Subcutaneous abdominal adipose tissue (tissue), 5 donors: Measurements from ENCODE around the gene TJAP1.
"Not testable (repeated sequence)": the region's sequence is repeated elsewhere in the genome, so short reads cannot be mapped to it uniquely, and the experiment has no call there.

ENCODE experiments used
- H3K27ac ChIP-seq: one replicate; pipeline ENCODE4 v1.7.0; 2013; ENCODE audit warnings: low read depth, mild to moderate bottlenecking, inconsistent platforms, low read length, moderate library complexity
- H3K27me3 ChIP-seq, 5 donors: one replicate each; pipeline ENCODE4 v1.7.0; 2013; ENCODE audit warnings: low read length in 5 of 5, inconsistent platforms in 1 of 5; ENCODE audit not compliant: control insufficient read depth in 5 of 5, insufficient read depth in 4 of 5
- H3K36me3 ChIP-seq, 5 donors: one replicate each; pipeline ENCODE4 v1.7.0; 2013; ENCODE audit warnings: low read length in 5 of 5; ENCODE audit not compliant: control insufficient read depth in 5 of 5, insufficient read depth in 5 of 5
- H3K4me1 ChIP-seq, 5 donors: one replicate each; pipeline ENCODE4 v1.7.0; 2013; ENCODE audit warnings: low read length in 5 of 5, mild to moderate bottlenecking in 3 of 5, moderate library complexity in 1 of 5; ENCODE audit not compliant: control insufficient read depth in 5 of 5, insufficient read depth in 5 of 5
- H3K4me3 ChIP-seq, 5 donors: one replicate each; pipeline ENCODE4 v1.7.0; 2013; ENCODE audit warnings: low read length in 5 of 5, low read depth in 1 of 5
- H3K9ac ChIP-seq, 5 donors: one replicate each; pipeline ENCODE4 v1.7.0; 2013; ENCODE audit warnings: low read length in 5 of 5, mild to moderate bottlenecking in 4 of 5, moderate library complexity in 3 of 5
- H3K9me3 ChIP-seq, 5 donors: one replicate each; pipeline ENCODE4 v1.7.0; 2013; ENCODE audit warnings: low read length in 5 of 5; ENCODE audit not compliant: control insufficient read depth in 5 of 5
- donor health status: healthy.
- donor health status: healthy.
- donor health status: healthy.
- donor health status: healthy.
- donor health status: healthy.

Gene TJAP1

DNA sequence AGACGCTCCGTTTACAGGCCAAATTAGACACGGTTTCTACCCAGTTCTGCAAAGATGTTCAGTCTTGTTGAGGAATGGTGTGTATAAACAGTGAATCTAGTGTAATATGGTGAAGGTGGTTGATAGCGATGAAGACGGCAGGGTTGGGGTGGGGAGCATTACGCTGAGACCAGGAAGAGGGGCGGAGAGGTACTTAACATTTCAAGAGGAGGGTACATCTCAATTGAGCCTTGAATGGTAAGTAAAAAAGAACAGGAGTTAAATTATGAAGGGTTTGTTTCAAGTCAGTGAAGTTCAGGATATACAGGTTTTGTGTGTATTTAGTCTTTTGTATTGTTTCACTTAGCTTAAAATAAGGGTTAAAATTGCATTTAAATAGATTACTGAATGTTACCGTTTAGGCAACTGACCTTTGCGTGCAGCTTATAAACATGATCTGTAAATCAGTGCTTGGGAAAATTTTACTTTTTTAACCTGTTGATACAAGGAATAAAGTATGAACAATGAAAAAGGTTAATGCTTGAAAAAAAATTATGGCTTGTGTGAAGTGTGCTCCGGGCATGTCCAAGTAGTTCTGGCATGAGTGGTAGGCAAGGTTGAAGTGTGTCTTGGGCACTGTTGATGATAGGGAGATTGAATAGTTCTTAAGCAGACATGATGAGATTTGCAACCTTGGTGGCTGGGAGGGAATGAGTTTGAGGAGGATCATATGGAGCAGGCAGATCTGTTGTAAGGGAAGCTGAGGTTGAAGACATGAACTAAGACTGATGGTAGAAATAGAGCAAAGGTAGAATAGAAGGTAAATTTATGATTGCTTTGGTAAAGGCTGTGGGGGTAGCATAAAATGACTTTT, 40.4 kb downstream of the TJAP1 start:
- H3K4me1 ChIP-seq, result peaks cover 15 to 43% (median 32%) of the 10 kb centered on the region in 5 donors
- H3K27ac ChIP-seq, result peak overlapping the region; percentile 87
- H3K9ac ChIP-seq, result peak overlapping the region; percentile 84 to 98 (median 94)
- peak overlapping the region; percentile 94 to 100 (median 99) for H3K4me3 ChIP-seq
- no peaks in the 10 kb centered on the region for H3K27me3 ChIP-seq
- H3K9me3 ChIP-seq, result no peaks in the 10 kb centered on the region
- peaks cover 14 to 62% (median 55%) of the 10 kb centered on the region in 5 donors for H3K36me3 ChIP-seq

DNA sequence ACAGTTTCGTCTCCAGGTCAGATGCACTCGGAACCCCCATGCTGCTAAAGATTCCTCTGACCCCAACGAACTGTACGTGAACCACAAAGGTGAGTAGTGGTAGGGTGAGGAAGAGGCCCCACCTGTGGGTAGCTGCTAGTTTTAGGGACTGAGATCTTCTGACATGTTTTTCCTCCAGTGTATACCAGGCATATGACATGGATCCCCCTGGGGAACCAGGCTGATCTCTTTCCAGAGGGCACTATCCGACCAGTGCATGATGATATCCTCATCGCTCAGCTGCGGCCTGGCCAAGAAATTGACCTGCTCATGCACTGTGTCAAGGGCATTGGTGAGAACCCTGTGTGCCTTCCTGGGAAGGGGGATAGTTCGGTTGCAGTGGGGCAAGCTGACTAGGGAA, 42.7 kb downstream of the TJAP1 start:
- no peaks in the 10 kb centered on the region for H3K9me3 ChIP-seq
- H3K4me3 ChIP-seq, result no peak overlapping the region
- H3K27me3 ChIP-seq, result no peaks in the 10 kb centered on the region
- H3K9ac ChIP-seq, result peak overlapping the region in 1 of 5 donors; percentile 30
- H3K36me3 ChIP-seq, result peaks cover 8 to 62% (median 61%) of the 10 kb centered on the region in 5 donors
- peaks cover 15 to 30% (median 28%) of the 10 kb centered on the region in 5 donors for H3K4me1 ChIP-seq
- H3K27ac ChIP-seq, result no peak overlapping the region

DNA sequence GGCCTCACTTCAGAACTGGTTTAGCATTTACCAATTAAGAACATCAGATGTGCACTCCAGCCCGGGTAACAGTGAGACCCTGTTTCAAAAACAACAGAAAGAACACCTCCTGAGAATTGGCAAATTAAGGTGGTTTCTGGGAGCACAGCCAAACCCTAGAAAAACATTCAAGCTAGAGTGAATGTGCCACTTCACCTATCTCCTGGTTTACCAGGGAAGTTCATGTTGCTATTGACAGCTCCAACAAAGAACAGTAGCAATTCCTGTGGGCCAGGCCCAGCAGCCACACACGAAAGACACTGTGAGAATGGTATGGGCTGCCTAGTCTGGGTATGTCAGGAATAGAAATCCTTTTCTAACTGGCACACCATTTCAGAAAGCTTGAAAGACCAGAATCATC, 44.5 kb downstream of the TJAP1 start:
- Histone ChIP-seq H3K9ac (no peak overlapping the region), H3K27ac (no peak overlapping the region), H3K36me3 (peaks cover 14 to 75% (median 72%) of the 10 kb centered on the region in 5 donors), H3K4me3 (no peak overlapping the region), H3K9me3 (no peaks in the 10 kb centered on the region), H3K4me1 (peaks cover 5 to 16% (median 15%) of the 10 kb centered on the region in 5 donors), H3K27me3 (no peaks in the 10 kb centered on the region)

DNA sequence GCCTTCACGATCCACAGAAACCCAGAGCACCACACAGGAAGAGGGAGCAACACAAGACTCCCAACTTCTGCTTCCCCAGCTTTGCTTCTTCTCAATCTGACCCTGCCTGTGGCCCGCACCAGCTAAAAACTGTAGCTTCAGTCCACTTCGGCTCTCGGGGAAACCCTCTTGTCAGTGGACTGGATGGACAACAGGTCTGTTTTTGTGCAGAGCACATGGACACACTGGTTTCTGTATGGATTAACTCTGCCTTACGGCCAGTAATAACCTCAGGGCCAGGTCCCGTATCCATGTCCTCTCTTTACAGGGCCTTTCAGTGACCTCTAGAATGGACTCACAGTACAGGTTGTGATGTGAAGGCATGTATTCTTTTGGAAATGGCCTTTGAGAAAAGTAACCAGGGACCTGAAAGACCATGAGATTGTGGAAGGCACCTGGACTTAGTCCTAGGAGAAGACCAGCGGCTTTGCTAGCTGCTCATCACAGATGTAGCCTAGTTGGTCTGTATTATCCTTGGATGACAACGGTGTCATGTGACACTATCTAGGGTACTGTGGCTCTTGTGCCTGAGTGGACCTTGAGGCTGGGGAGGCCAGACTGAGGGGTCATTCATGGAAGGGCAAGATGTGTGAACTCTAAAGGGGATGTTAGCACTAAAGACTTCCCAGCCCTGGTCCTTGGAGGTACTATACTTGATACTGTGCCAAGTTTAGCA, 45.3 kb downstream of the TJAP1 start:
- Histone ChIP-seq H3K9ac (no peak overlapping the region), H3K4me1 (peaks cover 2 to 8% (median 8%) of the 10 kb centered on the region in 5 donors), H3K27ac (no peak overlapping the region), H3K4me3 (no peak overlapping the region), H3K36me3 (peaks cover 17 to 84% (median 79%) of the 10 kb centered on the region in 5 donors), H3K9me3 (no peaks in the 10 kb centered on the region), H3K27me3 (no peaks in the 10 kb centered on the region)

DNA sequence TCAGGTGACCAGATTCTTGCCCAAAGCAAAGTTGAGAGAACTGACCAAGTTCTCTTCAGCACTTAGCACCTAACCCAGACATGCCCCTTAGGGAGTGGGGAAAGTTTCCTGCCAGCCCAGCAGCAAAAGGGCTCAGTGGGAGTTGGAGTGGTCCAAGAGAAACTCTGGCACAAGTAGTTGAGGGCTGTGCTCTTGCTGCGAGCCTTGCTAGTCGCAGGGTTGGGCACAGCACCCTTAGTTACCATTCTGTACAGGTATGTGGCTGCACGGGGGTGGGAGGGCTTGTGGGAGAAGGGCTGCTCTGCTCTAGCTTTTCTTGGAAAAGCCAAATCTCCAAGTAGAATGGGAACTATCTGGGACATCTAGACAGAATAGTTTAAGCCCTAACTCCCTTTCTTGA, 45.9 kb downstream of the TJAP1 start:
- Histone ChIP-seq H3K4me3 (no peak overlapping the region), H3K4me1 (peaks cover 0 to 3% (median 2%) of the 10 kb centered on the region in 5 donors), H3K27me3 (no peaks in the 10 kb centered on the region), H3K9ac (no peak overlapping the region), H3K36me3 (peaks cover 17 to 90% (median 85%) of the 10 kb centered on the region in 5 donors), H3K9me3 (no peaks in the 10 kb centered on the region), H3K27ac (no peak overlapping the region)

DNA sequence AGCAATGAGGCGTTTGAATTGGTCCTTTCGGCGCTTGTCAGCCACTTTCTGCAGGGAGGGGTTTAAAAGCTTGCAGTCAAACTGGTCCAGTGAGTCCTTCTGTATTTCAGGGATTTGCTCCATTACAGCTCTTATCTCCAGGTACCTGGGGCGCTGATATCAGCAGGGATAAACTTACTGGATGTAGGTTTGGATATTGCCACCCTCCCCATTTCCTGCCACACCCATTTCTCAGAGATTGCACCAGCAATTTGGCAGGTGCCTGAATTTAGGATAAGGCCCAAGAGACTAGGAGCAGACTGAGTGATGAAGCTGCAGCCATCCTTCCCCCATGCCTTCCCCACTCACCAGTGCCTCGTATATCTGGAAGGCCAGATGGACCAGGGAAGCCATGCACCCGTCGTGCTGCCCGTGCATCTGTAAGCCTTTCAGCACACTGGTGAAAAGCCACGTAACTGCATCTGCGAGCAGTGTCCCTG, 47.2 kb downstream of the TJAP1 start:
- Histone ChIP-seq H3K27ac (no peak overlapping the region), H3K36me3 (peaks cover 16 to 96% (median 90%) of the 10 kb centered on the region in 5 donors)

DNA sequence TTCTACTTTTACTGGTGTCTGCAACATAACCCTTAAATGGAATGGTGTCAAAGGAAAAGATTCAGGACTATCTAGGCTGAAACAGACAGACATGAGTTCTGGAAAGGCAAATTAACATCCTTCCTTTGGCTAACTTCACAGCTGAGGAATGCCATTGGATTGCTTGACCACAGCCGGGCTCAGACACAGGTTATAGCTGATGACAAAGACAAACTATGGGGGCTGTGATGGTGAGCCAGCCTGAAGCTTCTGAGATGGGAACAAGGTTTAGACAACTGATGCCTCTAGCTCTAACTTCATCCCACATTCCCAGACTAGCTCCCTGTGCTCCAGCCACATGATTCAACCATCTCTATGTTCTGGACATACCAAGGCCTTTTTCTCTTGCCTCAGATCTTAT, 54.8 kb downstream of the TJAP1 start:
- no peaks in the 10 kb centered on the region for H3K9me3 ChIP-seq
- H3K4me1 ChIP-seq, result no peaks in the 10 kb centered on the region
- H3K9ac ChIP-seq, result no peak overlapping the region
- H3K4me3 ChIP-seq, result no peak overlapping the region
- H3K27ac ChIP-seq, result no peak overlapping the region
- no peaks in the 10 kb centered on the region for H3K27me3 ChIP-seq
- peaks cover 15 to 62% (median 44%) of the 10 kb centered on the region in 5 donors for H3K36me3 ChIP-seq

More for the DNA sequence above, 47.2 kb downstream of the TJAP1 start:
- Histone ChIP-seq H3K27me3 (no peaks in the 10 kb centered on the region), H3K9me3 (no peaks in the 10 kb centered on the region), H3K4me3 (no peak overlapping the region), H3K9ac (no peak overlapping the region), H3K4me1 (no peaks in the 10 kb centered on the region)

DNA sequence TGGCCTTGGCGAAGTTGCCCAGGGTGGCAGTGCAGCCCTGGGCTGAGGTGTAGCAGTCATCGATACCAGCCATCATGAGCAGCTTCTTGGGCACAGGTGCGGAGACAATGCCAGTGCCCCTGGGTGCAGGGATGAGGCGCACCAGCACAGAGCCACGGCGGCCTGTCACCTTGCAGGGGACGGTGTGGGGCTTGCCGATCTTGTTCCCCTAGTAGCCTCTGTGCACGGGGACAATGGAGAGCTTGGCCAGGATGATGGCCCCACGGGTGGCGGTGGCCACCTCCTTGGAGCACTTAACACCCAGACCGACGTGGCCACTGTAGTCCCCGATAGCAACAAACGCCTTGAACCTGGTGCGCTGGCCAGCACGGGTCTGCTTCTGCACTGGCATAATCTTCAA, 61.6 kb downstream of the TJAP1 start:
- peaks cover 12 to 42% (median 22%) of the 10 kb centered on the region in 5 donors for H3K36me3 ChIP-seq
- not testable (repeated sequence) for H3K9ac ChIP-seq, H3K4me1 ChIP-seq, H3K27ac ChIP-seq, H3K4me3 ChIP-seq, H3K27me3 ChIP-seq, H3K9me3 ChIP-seq

DNA sequence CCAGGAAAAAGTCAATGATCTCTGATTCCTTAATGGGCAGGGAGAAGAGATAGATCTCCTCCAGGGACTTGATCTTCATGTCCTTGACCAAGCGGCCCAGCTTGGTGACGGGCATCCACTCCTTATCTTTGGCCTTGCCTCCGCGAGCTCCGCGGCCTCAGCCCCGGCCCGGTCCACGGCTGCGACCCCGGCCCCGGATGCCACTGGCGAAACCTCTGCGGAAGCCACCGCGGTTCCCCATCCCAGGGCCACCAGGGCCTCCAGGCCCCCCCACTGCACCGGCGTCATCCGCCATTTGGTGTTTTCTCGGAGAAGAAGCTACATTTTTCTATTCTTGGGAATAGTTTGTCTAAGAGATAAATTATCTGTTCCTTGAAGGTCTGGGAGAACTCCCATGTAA, 62.0 kb downstream of the TJAP1 start:
- H3K9ac ChIP-seq, H3K9me3 ChIP-seq, H3K4me1 ChIP-seq, H3K27me3 ChIP-seq, H3K4me3 ChIP-seq, H3K27ac ChIP-seq: not testable (repeated sequence)
- peaks cover 12 to 46% (median 25%) of the 10 kb centered on the region in 5 donors for H3K36me3 ChIP-seq

DNA sequence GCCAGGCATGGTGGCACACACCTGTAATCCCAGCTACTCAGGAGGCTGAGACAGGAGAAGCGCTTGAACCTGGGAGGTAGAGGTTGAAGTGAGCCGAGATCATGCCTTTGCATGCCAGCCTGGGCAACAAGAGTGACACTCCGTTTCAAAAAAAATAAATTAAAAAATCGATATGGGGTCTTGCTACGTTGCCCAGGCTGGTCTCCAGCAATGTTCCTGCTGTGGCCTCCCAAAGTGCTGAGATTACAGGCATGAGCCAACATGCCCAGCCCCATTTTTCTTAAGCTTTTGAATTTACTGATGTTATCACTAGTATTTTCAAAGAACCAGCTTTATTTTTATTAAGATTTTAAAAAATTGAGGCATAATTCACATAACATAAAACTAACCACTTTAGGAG, 63.1 kb downstream of the TJAP1 start:
- Histone ChIP-seq H3K9me3 (no peaks in the 10 kb centered on the region), H3K27ac (no peak overlapping the region), H3K36me3 (peaks cover 12 to 53% (median 30%) of the 10 kb centered on the region in 5 donors), H3K4me3 (no peak overlapping the region), H3K4me1 (no peaks in the 10 kb centered on the region), H3K9ac (no peak overlapping the region), H3K27me3 (no peaks in the 10 kb centered on the region)
